Hematopoietic multipotent progenitor cell treated with erythropoietin and hydrocortisone succinate and interleukin-3 and kit ligand, for 6 days (in vitro differentiated cells): Measurements from ENCODE around the gene CFAP43.
A peak's percentile ranks its signal among the peaks of the same experiment; 100 is the strongest.

Experiments
- DNase-seq: peaks from one replicate; pipeline ENCODE4 v3.0.0-alpha.2; 2015

The CFAP43 gene

GRCh38 chr10:104130041-104130440 lies 102.1 kb downstream of the CFAP43 start:
- no peak for DNase-seq

- no peak for DNase-seq
Measured at GRCh38 chr10:104128214-104128613, 104.0 kb downstream of the CFAP43 start.

GRCh38 chr10:104127411-104127810 lies 104.8 kb downstream of the CFAP43 start:
- DNase-seq, result peak; percentile 83

- DNase-seq, result peak; percentile 62
Measured at GRCh38 chr10:104123397-104123796, 108.8 kb downstream of the CFAP43 start.

GRCh38 chr10:104122225-104123107 lies 109.7 kb downstream of the CFAP43 start:
- peak; percentile 56 for DNase-seq

GRCh38 chr10:104121485-104122224 lies 110.5 kb downstream of the CFAP43 start, which contains the start of gene SFR1:
SFR1 (plus strand) TSS chr10:104122171; CDS start chr10:104122184, 13 bp downstream.
- DNase-seq, result peak; percentile 98

- DNase-seq, result peak; percentile 90
Measured at GRCh38 chr10:104120903-104121484, 111.2 kb downstream of the CFAP43 start.

GRCh38 chr10:104120512-104120902 lies 111.7 kb downstream of the CFAP43 start:
- DNase-seq, result no peak

GRCh38 chr10:104119996-104120395 lies 112.2 kb downstream of the CFAP43 start:
- no peak for DNase-seq

GRCh38 chr10:104117839-104118323 lies 114.3 kb downstream of the CFAP43 start:
- no peak for DNase-seq

- no peak for DNase-seq
Measured at GRCh38 chr10:104113376-104113956, 118.7 kb downstream of the CFAP43 start.

GRCh38 chr10:104109908-104110662 lies 122.1 kb downstream of the CFAP43 start:
- peak; percentile 45 for DNase-seq

- no peak for DNase-seq
Measured at GRCh38 chr10:104104926-104105325, 127.2 kb downstream of the CFAP43 start.

- DNase-seq, result no peak
Measured at GRCh38 chr10:104104418-104104817, 127.7 kb downstream of the CFAP43 start.

- DNase-seq, result no peak
Measured at GRCh38 chr10:104103956-104104355, 128.2 kb downstream of the CFAP43 start.

GRCh38 chr10:104101902-104102301 lies 130.3 kb downstream of the CFAP43 start:
- DNase-seq, result no peak

- no peak for DNase-seq
Measured at GRCh38 chr10:104100795-104101194, 131.4 kb downstream of the CFAP43 start.

GRCh38 chr10:104099941-104100340 lies 132.2 kb downstream of the CFAP43 start:
- no peak for DNase-seq

GRCh38 chr10:104099269-104099668 lies 132.9 kb downstream of the CFAP43 start:
- no peak for DNase-seq

GRCh38 chr10:104098358-104098925 lies 133.7 kb downstream of the CFAP43 start:
- no peak for DNase-seq

- no peak for DNase-seq
Measured at GRCh38 chr10:104096692-104097091, 135.5 kb downstream of the CFAP43 start.

- no peak for DNase-seq
Measured at GRCh38 chr10:104092749-104093148, 139.4 kb downstream of the CFAP43 start.
